RWPE2 (cell line): ENCODE measurements around the gene MICALL2.
A peak's percentile ranks its signal among the peaks of the same experiment; 100 is the strongest.

Experiments used
- ATAC-seq: fragments of 200-7000 bp; cut with Tn5 transposase; 3 replicates; pipeline ENCODE4 v1.9.1; 2021; ENCODE audit warnings: low read depth
- DNase-seq: peaks from one replicate; pipeline ENCODE4 v3.0.0-alpha.2; 2020; ENCODE audit warnings: low spot score
- H3K27ac ChIP-seq: fragments of 450-650 bp; 2 replicates; pipeline ENCODE4 v1.5.1; 2017; ENCODE audit warnings: mild to moderate bottlenecking; ENCODE audit not compliant: poor library complexity, severe bottlenecking
- H3K27me3 ChIP-seq: fragments of 250-450 bp; sonication (Bioruptor Pico); 2 replicates; pipeline ENCODE4 v1.5.1; 2021; ENCODE audit warnings: mild to moderate bottlenecking, moderate library complexity; ENCODE audit not compliant: insufficient read depth, poor library complexity, severe bottlenecking
- H3K36me3 ChIP-seq: fragments of 250-450 bp; sonication (Bioruptor Pico); 2 replicates; pipeline ENCODE4 v1.5.1; 2020; ENCODE audit warnings: low read depth, mild to moderate bottlenecking, moderate library complexity
- H3K4me1 ChIP-seq: fragments of 250-450 bp; sonication (Bioruptor Pico); 2 replicates; pipeline ENCODE4 v1.5.1; 2021; ENCODE audit warnings: mild to moderate bottlenecking, moderate library complexity; ENCODE audit not compliant: insufficient read depth, poor library complexity, severe bottlenecking
- H3K4me3 ChIP-seq: fragments of 250-450 bp; sonication (Bioruptor Pico); 2 replicates; pipeline ENCODE4 v1.5.1; 2021; ENCODE audit warnings: mild to moderate bottlenecking, moderate library complexity; ENCODE audit not compliant: severe bottlenecking
- H3K9me3 ChIP-seq: fragments of 250-450 bp; sonication (Bioruptor Pico); 2 replicates; pipeline ENCODE4 v1.5.1; 2021; ENCODE audit warnings: mild to moderate bottlenecking, moderate library complexity; ENCODE audit not compliant: severe bottlenecking
- TF ChIP-seq, protein P1 (sequence below): fragments of 450-650 bp; IDR thresholded peaks from one replicate; pipeline ENCODE4 v1.5.1; 2017; ENCODE audit warnings: mild to moderate bottlenecking, moderate library complexity; ENCODE audit not compliant: poor library complexity, severe bottlenecking

MICALL2 gene

DNA sequence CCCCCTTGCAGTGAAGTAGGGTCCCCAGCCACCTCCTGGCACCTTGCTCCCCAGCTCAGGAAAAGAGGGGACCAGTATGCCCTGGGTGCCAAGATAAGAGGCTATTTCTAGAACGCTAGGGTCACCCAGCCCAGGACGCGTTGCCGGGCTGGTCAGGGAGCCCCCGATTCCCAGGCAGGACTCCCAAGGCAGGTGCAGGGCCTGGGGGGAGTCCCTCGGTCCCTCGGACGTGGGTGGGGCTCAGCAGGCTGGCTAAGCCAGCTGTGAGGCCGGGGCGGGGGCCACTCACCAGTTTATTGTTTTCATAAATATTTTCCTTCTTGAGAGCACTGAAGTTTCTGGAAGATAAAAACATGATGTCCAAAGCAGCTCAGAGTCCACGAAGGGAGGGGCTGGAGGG is 9.3 kb downstream of the MICALL2 start:
- no peak overlapping the region for H3K4me3 ChIP-seq
- H3K27ac ChIP-seq: no peak overlapping the region
- no peak for ATAC-seq
- TF ChIP-seq, protein P1, sequence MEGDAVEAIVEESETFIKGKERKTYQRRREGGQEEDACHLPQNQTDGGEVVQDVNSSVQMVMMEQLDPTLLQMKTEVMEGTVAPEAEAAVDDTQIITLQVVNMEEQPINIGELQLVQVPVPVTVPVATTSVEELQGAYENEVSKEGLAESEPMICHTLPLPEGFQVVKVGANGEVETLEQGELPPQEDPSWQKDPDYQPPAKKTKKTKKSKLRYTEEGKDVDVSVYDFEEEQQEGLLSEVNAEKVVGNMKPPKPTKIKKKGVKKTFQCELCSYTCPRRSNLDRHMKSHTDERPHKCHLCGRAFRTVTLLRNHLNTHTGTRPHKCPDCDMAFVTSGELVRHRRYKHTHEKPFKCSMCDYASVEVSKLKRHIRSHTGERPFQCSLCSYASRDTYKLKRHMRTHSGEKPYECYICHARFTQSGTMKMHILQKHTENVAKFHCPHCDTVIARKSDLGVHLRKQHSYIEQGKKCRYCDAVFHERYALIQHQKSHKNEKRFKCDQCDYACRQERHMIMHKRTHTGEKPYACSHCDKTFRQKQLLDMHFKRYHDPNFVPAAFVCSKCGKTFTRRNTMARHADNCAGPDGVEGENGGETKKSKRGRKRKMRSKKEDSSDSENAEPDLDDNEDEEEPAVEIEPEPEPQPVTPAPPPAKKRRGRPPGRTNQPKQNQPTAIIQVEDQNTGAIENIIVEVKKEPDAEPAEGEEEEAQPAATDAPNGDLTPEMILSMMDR: no peak
- peaks cover 8% of the 10 kb centered on the region; the same call in 1 of the 2 replicates for H3K36me3 ChIP-seq
- H3K4me1 ChIP-seq: peaks cover 11% of the 10 kb centered on the region
- no peaks in the 10 kb centered on the region for H3K27me3 ChIP-seq
- no peak for DNase-seq
- no peaks in the 10 kb centered on the region for H3K9me3 ChIP-seq

DNA sequence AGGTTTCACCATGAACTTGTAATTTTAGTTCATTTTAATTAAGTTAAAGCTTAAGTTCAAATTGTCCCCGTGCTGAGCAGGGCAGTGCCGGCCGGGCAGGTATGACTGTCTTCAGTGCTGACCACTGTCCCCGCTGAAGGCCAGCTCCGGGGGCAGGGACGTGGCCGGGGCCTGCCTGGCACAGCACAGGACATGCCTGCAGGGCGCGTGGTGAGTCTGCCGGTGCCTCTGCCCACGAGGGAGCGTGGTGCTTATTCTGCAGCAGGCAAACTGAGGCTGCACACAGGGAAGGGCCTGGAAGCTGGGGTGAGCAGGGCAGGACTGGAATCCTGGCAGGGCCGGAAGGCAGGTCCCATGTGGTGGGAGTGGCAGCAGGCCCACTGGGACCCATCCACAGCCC is 9.8 kb downstream of the MICALL2 start:
- DNase-seq (no peak), ATAC-seq (no peak)
- Histone ChIP-seq H3K27me3 (no peaks in the 10 kb centered on the region), H3K4me1 (peaks cover 6% of the 10 kb centered on the region), H3K4me3 (no peak overlapping the region), H3K36me3 (peaks cover 8% of the 10 kb centered on the region; the same call in 1 of the 2 replicates), H3K27ac (no peak overlapping the region), H3K9me3 (no peaks in the 10 kb centered on the region)
- TF ChIP-seq, protein P1: no peak

DNA sequence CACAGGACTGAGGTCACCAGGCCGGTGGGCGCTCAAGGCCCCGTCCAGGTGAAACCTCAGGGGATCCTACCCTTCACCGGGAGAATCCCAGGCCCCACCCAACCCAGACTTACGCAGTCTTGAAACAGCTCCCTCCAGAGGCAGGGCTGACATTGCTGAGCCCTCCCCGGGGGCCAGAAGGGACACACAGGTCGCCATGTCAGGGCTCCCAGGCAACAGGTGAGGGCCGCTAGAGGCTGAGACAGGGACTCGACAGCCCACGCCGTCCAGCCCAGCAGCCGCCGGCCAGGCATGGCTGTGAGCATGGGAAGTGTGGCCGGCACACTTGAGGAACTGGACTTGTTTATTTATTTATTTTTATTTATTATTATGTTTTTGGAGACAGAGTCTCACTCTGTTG is 10.3 kb downstream of the MICALL2 start:
- DNase-seq (no peak), ATAC-seq (no peak)
- no peak overlapping the region for H3K4me3 ChIP-seq
- H3K36me3 ChIP-seq: peaks cover 8% of the 10 kb centered on the region; the same call in 1 of the 2 replicates
- no peaks in the 10 kb centered on the region for H3K9me3 ChIP-seq
- H3K27me3 ChIP-seq: no peaks in the 10 kb centered on the region
- TF ChIP-seq, protein P1: no peak
- H3K27ac ChIP-seq: no peak overlapping the region
- H3K4me1 ChIP-seq: peaks cover 6% of the 10 kb centered on the region

- TF ChIP-seq, protein P1: no peak
- Histone ChIP-seq H3K36me3 (peaks cover 8% of the 10 kb centered on the region; the same call in 1 of the 2 replicates), H3K4me3 (no peak overlapping the region), H3K27me3 (no peaks in the 10 kb centered on the region), H3K9me3 (no peaks in the 10 kb centered on the region), H3K4me1 (peaks cover 6% of the 10 kb centered on the region), H3K27ac (no peak overlapping the region)
- ATAC-seq (peak; percentile 3; the same call in 1 of the 3 replicates), DNase-seq (no peak)
Measured at GRCh38 chr7:1447551-1448244, 11.6 kb downstream of the MICALL2 start.

DNA sequence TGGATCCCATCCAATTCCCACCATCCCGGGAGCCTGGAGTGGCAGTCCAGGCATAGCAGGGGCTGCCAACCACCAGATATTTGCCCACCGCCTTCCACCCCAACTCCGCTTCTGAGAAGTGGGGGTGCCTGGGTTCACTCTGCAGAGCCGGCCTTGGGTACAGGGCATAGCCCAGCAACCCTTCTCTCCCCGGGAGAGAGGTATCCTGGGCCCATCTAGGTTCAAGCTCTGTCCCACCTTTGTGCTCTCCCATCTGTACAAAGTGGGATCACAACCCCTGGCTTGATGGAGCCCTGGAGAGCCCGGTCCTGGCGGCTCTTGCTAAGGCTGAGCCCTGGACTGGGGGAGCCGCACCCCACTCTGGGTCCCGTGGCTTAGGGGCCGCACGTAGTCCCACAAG is 12.2 kb downstream of the MICALL2 start:
- H3K27ac ChIP-seq: no peak overlapping the region
- peaks cover 8% of the 10 kb centered on the region; the same call in 1 of the 2 replicates for H3K36me3 ChIP-seq
- no peaks in the 10 kb centered on the region for H3K9me3 ChIP-seq
- DNase-seq: no peak
- H3K27me3 ChIP-seq: no peaks in the 10 kb centered on the region
- ATAC-seq: peak; percentile 20; the same call in 2 of the 3 replicates
- TF ChIP-seq, protein P1: no peak
- H3K4me1 ChIP-seq: peaks cover 2% of the 10 kb centered on the region
- H3K4me3 ChIP-seq: no peak overlapping the region
